ENCODE data around the gene ARFGAP1.

The ARFGAP1 gene

DNA sequence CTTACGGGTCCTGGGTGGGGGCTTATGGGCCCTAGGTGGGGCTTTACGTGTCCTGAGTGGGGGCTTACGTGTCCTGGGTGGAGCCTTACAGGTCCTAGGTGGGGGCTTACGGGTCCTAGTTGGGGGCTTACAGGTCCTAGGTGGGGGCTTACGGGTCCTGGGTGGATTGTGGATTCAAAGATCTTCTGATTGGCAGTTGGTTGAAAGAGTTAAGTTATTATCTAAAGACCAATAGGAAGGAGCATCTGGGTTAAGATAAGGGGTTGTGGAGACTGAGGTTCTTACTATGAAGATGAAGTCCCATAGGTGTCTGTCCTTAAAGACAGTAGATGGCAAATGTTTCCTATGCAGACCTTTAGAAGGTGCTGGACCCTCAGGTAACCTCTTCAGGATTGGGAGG lies 45.4 kb upstream of the ARFGAP1 start:
- H3K4me1 ChIP-seq (ENCODE audit: insufficient read depth, low read length) = no peaks in the 10 kb centered on the region
- H3K27me3 ChIP-seq (ENCODE audit: insufficient read depth, low read length, poor library complexity) = peaks cover 27% of the 10 kb centered on the region
- H3K4me2 ChIP-seq (ENCODE audit: insufficient read depth, low read length) = no peak overlapping the region
- no peaks in the 10 kb centered on the region for H3K79me2 ChIP-seq (ENCODE audit: insufficient read depth, low read length)
- H3K27ac ChIP-seq (ENCODE audit: low read length) = no peak overlapping the region
- ATAC-seq (ENCODE audit: insufficient read depth, low read depth) = no peak
- no peak overlapping the region for H3K4me3 ChIP-seq (ENCODE audit: low read depth in 1 of 2, low read length in 2 of 2)
- no peak overlapping the region for H2AFZ ChIP-seq (ENCODE audit: low read depth, low read length)
- H4K20me1 ChIP-seq (ENCODE audit: insufficient read depth, low read length) = peaks cover 19% of the 10 kb centered on the region
- H3K9ac ChIP-seq (ENCODE audit: low read depth, low read length) = no peak overlapping the region
- no peak for DNase-seq
- TF ChIP-seq EZH2 (IDR thresholded peaks at IDR 0.05; ENCODE audit: borderline replicate concordance, low read depth, low read length, severe bottlenecking) = no peak
- TF ChIP-seq, protein P1, sequence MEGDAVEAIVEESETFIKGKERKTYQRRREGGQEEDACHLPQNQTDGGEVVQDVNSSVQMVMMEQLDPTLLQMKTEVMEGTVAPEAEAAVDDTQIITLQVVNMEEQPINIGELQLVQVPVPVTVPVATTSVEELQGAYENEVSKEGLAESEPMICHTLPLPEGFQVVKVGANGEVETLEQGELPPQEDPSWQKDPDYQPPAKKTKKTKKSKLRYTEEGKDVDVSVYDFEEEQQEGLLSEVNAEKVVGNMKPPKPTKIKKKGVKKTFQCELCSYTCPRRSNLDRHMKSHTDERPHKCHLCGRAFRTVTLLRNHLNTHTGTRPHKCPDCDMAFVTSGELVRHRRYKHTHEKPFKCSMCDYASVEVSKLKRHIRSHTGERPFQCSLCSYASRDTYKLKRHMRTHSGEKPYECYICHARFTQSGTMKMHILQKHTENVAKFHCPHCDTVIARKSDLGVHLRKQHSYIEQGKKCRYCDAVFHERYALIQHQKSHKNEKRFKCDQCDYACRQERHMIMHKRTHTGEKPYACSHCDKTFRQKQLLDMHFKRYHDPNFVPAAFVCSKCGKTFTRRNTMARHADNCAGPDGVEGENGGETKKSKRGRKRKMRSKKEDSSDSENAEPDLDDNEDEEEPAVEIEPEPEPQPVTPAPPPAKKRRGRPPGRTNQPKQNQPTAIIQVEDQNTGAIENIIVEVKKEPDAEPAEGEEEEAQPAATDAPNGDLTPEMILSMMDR (IDR thresholded peaks at IDR 0.05; ENCODE audit: borderline replicate concordance, extremely low read depth, low read length, poor library complexity, severe bottlenecking) = no peak
- no peaks in the 10 kb centered on the region for H3K36me3 ChIP-seq (ENCODE audit: insufficient read depth, low read length)
- H3K9me3 ChIP-seq (ENCODE audit: insufficient read depth, low read length, severe bottlenecking) = no peaks in the 10 kb centered on the region

DNA sequence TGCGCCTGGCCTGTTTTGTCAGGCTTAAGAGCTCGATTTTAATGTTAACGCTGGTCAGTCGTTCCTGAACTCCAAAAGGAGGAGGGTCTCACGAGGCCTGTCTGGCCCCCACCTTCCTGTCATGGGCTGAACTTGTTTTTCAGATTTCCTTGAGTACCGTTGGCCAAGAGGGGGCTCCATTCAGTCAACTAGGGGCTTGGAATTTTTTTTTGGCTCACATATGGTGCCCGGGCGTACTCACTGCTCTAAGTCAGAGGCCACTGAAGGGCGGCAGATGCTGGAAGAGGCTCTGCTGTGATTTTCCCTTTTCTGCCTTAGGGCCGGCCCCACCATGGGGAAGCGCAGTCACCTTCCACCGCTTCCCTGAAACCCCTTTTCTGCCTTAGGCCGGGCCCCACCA lies 43.8 kb upstream of the ARFGAP1 start:
- H3K9ac ChIP-seq (ENCODE audit: low read depth, low read length) = no peak overlapping the region
- no peaks in the 10 kb centered on the region for H3K4me1 ChIP-seq (ENCODE audit: insufficient read depth, low read length)
- no peak overlapping the region for H3K4me3 ChIP-seq (ENCODE audit: low read depth in 1 of 2, low read length in 2 of 2)
- H3K27me3 ChIP-seq (ENCODE audit: insufficient read depth, low read length, poor library complexity) = peaks cover 31% of the 10 kb centered on the region
- no peaks in the 10 kb centered on the region for H3K9me3 ChIP-seq (ENCODE audit: insufficient read depth, low read length, severe bottlenecking)
- H3K27ac ChIP-seq (ENCODE audit: low read length) = no peak overlapping the region
- no peaks in the 10 kb centered on the region for H3K36me3 ChIP-seq (ENCODE audit: insufficient read depth, low read length)
- no peak for TF ChIP-seq EZH2 (IDR thresholded peaks at IDR 0.05; ENCODE audit: borderline replicate concordance, low read depth, low read length, severe bottlenecking)
- TF ChIP-seq, protein P1 (IDR thresholded peaks at IDR 0.05; ENCODE audit: borderline replicate concordance, extremely low read depth, low read length, poor library complexity, severe bottlenecking) = no peak
- ATAC-seq (ENCODE audit: insufficient read depth, low read depth) = no peak
- no peak for DNase-seq
- no peak overlapping the region for H3K4me2 ChIP-seq (ENCODE audit: insufficient read depth, low read length)
- no peaks in the 10 kb centered on the region for H3K79me2 ChIP-seq (ENCODE audit: insufficient read depth, low read length)
- H4K20me1 ChIP-seq (ENCODE audit: insufficient read depth, low read length) = peaks cover 11% of the 10 kb centered on the region; the same call in 1 of the 2 replicates
- H2AFZ ChIP-seq (ENCODE audit: low read depth, low read length) = no peak overlapping the region

GRCh38 chr20:63230800-63231268 lies 41.8 kb upstream of the ARFGAP1 start:
- DNase-seq = no peak
- TF ChIP-seq EZH2 (IDR thresholded peaks at IDR 0.05; ENCODE audit: borderline replicate concordance, low read depth, low read length, severe bottlenecking) = no peak
- TF ChIP-seq, protein P1 (IDR thresholded peaks at IDR 0.05; ENCODE audit: borderline replicate concordance, extremely low read depth, low read length, poor library complexity, severe bottlenecking) = no peak
- Histone ChIP-seq H4K20me1 (ENCODE audit: insufficient read depth, low read length) (peaks cover 8% of the 10 kb centered on the region; the same call in 1 of the 2 replicates), H3K27me3 (ENCODE audit: insufficient read depth, low read length, poor library complexity) (peaks cover 35% of the 10 kb centered on the region), H3K4me2 (ENCODE audit: insufficient read depth, low read length) (no peak overlapping the region), H3K4me1 (ENCODE audit: insufficient read depth, low read length) (no peaks in the 10 kb centered on the region), H3K9ac (ENCODE audit: low read depth, low read length) (no peak overlapping the region), H3K79me2 (ENCODE audit: insufficient read depth, low read length) (no peaks in the 10 kb centered on the region), H3K36me3 (ENCODE audit: insufficient read depth, low read length) (no peaks in the 10 kb centered on the region), H3K4me3 (ENCODE audit: low read depth in 1 of 2, low read length in 2 of 2) (no peak overlapping the region), H2AFZ (ENCODE audit: low read depth, low read length) (no peak overlapping the region), H3K9me3 (ENCODE audit: insufficient read depth, low read length, severe bottlenecking) (no peaks in the 10 kb centered on the region), H3K27ac (ENCODE audit: low read length) (no peak overlapping the region)
- ATAC-seq (ENCODE audit: insufficient read depth, low read depth) = no peak

All from DND-41 (cell line).